Measurements from ENCODE around the gene FAM229B.

DNA sequence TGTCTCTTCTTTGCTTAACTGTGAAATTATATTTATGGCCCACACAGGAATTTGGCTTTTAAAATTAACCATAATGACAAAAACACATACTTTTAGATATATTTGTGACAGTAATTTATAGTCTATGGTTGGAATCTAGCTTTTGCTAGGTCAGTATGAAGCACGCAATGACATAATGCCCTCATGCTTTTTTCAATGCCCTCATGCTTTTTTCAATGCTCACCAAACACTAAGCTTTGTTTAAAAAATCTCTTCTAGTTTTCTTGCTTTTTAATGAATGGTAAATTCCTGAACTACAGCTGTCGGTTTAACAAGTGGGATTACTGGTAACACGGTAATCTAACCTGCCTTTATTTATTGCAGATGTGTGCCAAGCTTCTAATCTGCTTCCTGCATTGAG, 20.8 kb upstream of the FAM229B start:
- no peak for TF ChIP-seq EZH2 (IDR thresholded peaks at IDR 0.05; ENCODE audit: insufficient read depth, low read length)
- TF ChIP-seq, protein P1, sequence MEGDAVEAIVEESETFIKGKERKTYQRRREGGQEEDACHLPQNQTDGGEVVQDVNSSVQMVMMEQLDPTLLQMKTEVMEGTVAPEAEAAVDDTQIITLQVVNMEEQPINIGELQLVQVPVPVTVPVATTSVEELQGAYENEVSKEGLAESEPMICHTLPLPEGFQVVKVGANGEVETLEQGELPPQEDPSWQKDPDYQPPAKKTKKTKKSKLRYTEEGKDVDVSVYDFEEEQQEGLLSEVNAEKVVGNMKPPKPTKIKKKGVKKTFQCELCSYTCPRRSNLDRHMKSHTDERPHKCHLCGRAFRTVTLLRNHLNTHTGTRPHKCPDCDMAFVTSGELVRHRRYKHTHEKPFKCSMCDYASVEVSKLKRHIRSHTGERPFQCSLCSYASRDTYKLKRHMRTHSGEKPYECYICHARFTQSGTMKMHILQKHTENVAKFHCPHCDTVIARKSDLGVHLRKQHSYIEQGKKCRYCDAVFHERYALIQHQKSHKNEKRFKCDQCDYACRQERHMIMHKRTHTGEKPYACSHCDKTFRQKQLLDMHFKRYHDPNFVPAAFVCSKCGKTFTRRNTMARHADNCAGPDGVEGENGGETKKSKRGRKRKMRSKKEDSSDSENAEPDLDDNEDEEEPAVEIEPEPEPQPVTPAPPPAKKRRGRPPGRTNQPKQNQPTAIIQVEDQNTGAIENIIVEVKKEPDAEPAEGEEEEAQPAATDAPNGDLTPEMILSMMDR (IDR thresholded peaks at IDR 0.05; ENCODE audit: insufficient read depth, low read depth, low read length): no peak
